GM12878 (cell line): ENCODE results near the gene HEMK1. TPM values are rescaled to one million over a fixed set of nuclear protein-coding genes. Genes with fewer than 3 reads are reported as not detected.

Experiments
- ATAC-seq: fragments of 200-7000 bp; cut with Tn5 transposase; 3 replicates; pipeline ENCODE4 v1.9.1; 2020; ENCODE audit warnings: mild to moderate bottlenecking, moderate library complexity
- BruUV-seq: library from RNA; stranded (reverse); fragments of 400-500 nt; replicated peaks from 2 replicates; lab custom pipeline; 2021; lab: Mats Ljungman, UMichigan
- CTCF ChIA-PET: fragments of 300-600 bp; sonication (Branson Sonifier 250); formaldehyde crosslinking; extraction: SDS; loops from one replicate; lab custom pipeline; 2021; ENCODE audit warnings: inconsistent platforms; lab: Yijun Ruan, JAX
- POLR2A ChIA-PET: fragments of 350-600 bp; formaldehyde crosslinking; extraction: SDS; loops from one replicate; lab custom pipeline; 2021; ENCODE audit warnings: inconsistent platforms; lab: Charles Lee
- RAD21 ChIA-PET: fragments of 300-600 bp; sonication (Branson Sonifier 250); formaldehyde crosslinking; loops from one replicate; lab custom pipeline; 2023; ENCODE audit warnings: antibody characterized with exemption; ENCODE audit not compliant: unreplicated experiment; lab: Charles Lee
- SMC1A ChIA-PET: fragments of 300-600 bp; sonication (Branson Sonifier 250); formaldehyde crosslinking; loops from one replicate; lab custom pipeline; 2023; ENCODE audit not compliant: unreplicated experiment, uncharacterized antibody; lab: Charles Lee
- DNase-seq: peaks from one replicate; pipeline ENCODE4 v3.0.0-alpha.2; 2011; ENCODE audit warnings: low read depth, low spot score
- FAIRE-seq: peaks from 3 replicates; lab custom pipeline; 2011; peaks lifted over from hg19 to GRCh38; lab: Jason Lieb, UNC
- H2AFZ ChIP-seq: 2 replicates; pipeline ENCODE4 v1.6.0; 2011; ENCODE audit warnings: low read depth, low read length, control low read depth; ENCODE audit not compliant: control insufficient read depth
- H3K27ac ChIP-seq: 2 replicates; pipeline ENCODE4 v1.5.1; 2011; ENCODE audit warnings: control low read depth; ENCODE audit not compliant: control insufficient read depth, insufficient read depth
- H3K27me3 ChIP-seq, 2 experiments: replicated peaks in 1 of 2; 2 replicates each; pipeline versions ENCODE4 v1.6.0 to v1.6.1; 2011; ENCODE audit warnings: low read length in 1 of 2; ENCODE audit not compliant: control insufficient read depth in 2 of 2, insufficient read depth in 2 of 2
- H3K36me3 ChIP-seq, 2 experiments: 2 replicates each; pipeline ENCODE4 v1.5.1; 2011; ENCODE audit warnings: low read length in 1 of 2; ENCODE audit not compliant: control insufficient read depth in 2 of 2, insufficient read depth in 2 of 2
- H3K4me1 ChIP-seq: 2 replicates; pipeline ENCODE4 v1.6.1; 2011; ENCODE audit warnings: mild to moderate bottlenecking, low read length, moderate library complexity, mixed read lengths; ENCODE audit not compliant: control insufficient read depth, insufficient read depth
- H3K4me2 ChIP-seq: 2 replicates; pipeline ENCODE4 v1.6.0; 2011; ENCODE audit warnings: control low read depth; ENCODE audit not compliant: control insufficient read depth, insufficient read depth
- H3K4me3 ChIP-seq: fragments of 200-600 bp; sonication (generic); 2 replicates; pipeline ENCODE4 v1.5.1; 2016
- H3K79me2 ChIP-seq: 2 replicates; pipeline ENCODE4 v1.6.0; 2011; ENCODE audit warnings: low read length; ENCODE audit not compliant: control insufficient read depth, insufficient read depth
- H3K9ac ChIP-seq: 2 replicates; pipeline ENCODE4 v1.8.0; 2011; ENCODE audit warnings: low read length, control low read depth, mixed read lengths; ENCODE audit not compliant: control insufficient read depth, insufficient read depth
- H3K9me3 ChIP-seq: replicated peaks from 3 replicates; pipeline ENCODE4 v1.5.1; 2011; ENCODE audit warnings: mild to moderate bottlenecking, low read length; ENCODE audit not compliant: control insufficient read depth, insufficient read depth
- H4K20me1 ChIP-seq: 2 replicates; pipeline ENCODE4 v1.6.0; 2011; ENCODE audit not compliant: control insufficient read depth, insufficient read depth
- CHD4 ChIP-seq: fragments of 200-600 bp; sonication (generic); IDR thresholded peaks from 2 replicates; pipeline ENCODE4 v1.6.1; 2016; ENCODE audit warnings: mild to moderate bottlenecking
- CREM ChIP-seq: IDR thresholded peaks from 2 replicates; pipeline ENCODE4 v1.6.1; 2014; ENCODE audit warnings: antibody characterized with exemption, low read depth
- EP300 ChIP-seq, 2 experiments: fragments of 150-350 bp in 1 of 2; IDR thresholded peaks; 2 replicates each; pipeline ENCODE4 v1.6.1; 2011 to 2012; ENCODE audit warnings: low read depth in 2 of 2, low read length in 2 of 2, borderline replicate concordance in 1 of 2, improper control_type of control experiment in 1 of 2, inconsistent platforms in 1 of 2; ENCODE audit not compliant: control insufficient read depth in 1 of 2
- HCFC1 ChIP-seq: fragments of 150-350 bp; IDR thresholded peaks from 2 replicates; pipeline ENCODE4 v1.6.1; 2014; ENCODE audit warnings: low read length
- IKZF2 ChIP-seq, 2 experiments: fragments of 450-650 bp; IDR thresholded peaks; 2 replicates each; pipeline ENCODE4 v1.6.1; 2017; ENCODE audit warnings: mild to moderate bottlenecking in 2 of 2, moderate library complexity in 2 of 2
- IRF4 ChIP-seq: IDR thresholded peaks from 2 replicates; pipeline ENCODE4 v1.6.1; 2011; ENCODE audit warnings: low read depth, low read length
- MXI1 ChIP-seq: fragments of 150-350 bp; IDR thresholded peaks from 2 replicates; pipeline ENCODE4 v1.6.1; 2011; ENCODE audit warnings: low read depth, mild to moderate bottlenecking, inconsistent platforms, low read length, improper control_type of control experiment
- NFYB ChIP-seq: IDR thresholded peaks from 2 replicates; pipeline ENCODE4 v1.6.1; 2011; ENCODE audit warnings: low read depth, mild to moderate bottlenecking, low read length, improper control_type of control experiment, moderate library complexity; ENCODE audit not compliant: insufficient read depth
- NR2C2 ChIP-seq: IDR thresholded peaks from 2 replicates; pipeline ENCODE4 v1.6.1; 2011; ENCODE audit warnings: borderline replicate concordance, low read depth; ENCODE audit not compliant: control insufficient read depth, insufficient read length
- NRF1 ChIP-seq: conservative IDR thresholded peaks from 2 replicates; pipeline ENCODE4 v1.6.1; 2011; ENCODE audit warnings: mild to moderate bottlenecking, low read depth, low read length, improper control_type of control experiment
- PML ChIP-seq: IDR thresholded peaks from 2 replicates; pipeline ENCODE4 v1.6.1; 2012; ENCODE audit warnings: low read length, inconsistent platforms
- SUPT20H ChIP-seq: IDR thresholded peaks from 2 replicates; pipeline ENCODE4 v1.6.1; 2011; ENCODE audit warnings: low read depth, mild to moderate bottlenecking, low read length, moderate library complexity, borderline replicate concordance; ENCODE audit not compliant: control insufficient read depth
- WRNIP1 ChIP-seq: IDR thresholded peaks from 2 replicates; pipeline ENCODE4 v1.6.1; 2011; ENCODE audit warnings: low read depth, low read length, improper control_type of control experiment, borderline replicate concordance
- YY1 ChIP-seq: IDR thresholded peaks from 2 replicates; pipeline ENCODE4 v1.6.1; 2011; ENCODE audit warnings: low read depth, mild to moderate bottlenecking, low read length
- ZNF207 ChIP-seq: fragments of 450-650 bp; IDR thresholded peaks from 2 replicates; pipeline ENCODE4 v1.6.1; 2014; ENCODE audit warnings: antibody characterized with exemption, mild to moderate bottlenecking, borderline replicate concordance
- ZZZ3 ChIP-seq: IDR thresholded peaks from 2 replicates; pipeline ENCODE4 v1.6.1; 2011; ENCODE audit warnings: low read depth; ENCODE audit not compliant: control insufficient read depth, insufficient read length
- WGBS: methylation state at CpG from one replicate; pipeline ENCODE4 v1.1.6; 2016; ENCODE audit warnings: low lambda C conversion rate; ENCODE audit not compliant: insufficient replicate concordance, insufficient coverage; ENCODE audit errors: missing lambda C conversion rate; 5-methylcytosine and 5-hydroxymethylcytosine counted together
- in situ Hi-C: fragments of 300-500 bp; cut with MboI; formaldehyde crosslinking; loops from 9 replicates; pipeline ENCODE4 v1.14.3; 2018; ENCODE audit warnings: mixed read lengths
- intact Hi-C: fragments of 100-400 bp; cut with micrococcal nuclease; formaldehyde crosslinking; loops from one replicate; pipeline ENCODE4 v1.14.2; 2022; ENCODE audit not compliant: unreplicated experiment
- polyA plus RNA-seq, 11 experiments: library from polyadenylated mRNA; depleted of rRNA in 4 of 11; unstranded in 6 of 11; stranded (reverse) in 5 of 11; fragments of >200 nt; fragmentation: Nextera tagmentation in 4 of 11; fragmentation: Illumina TruSeq in 1 of 11; extraction: Ambion mirVana in 4 of 11; extraction: Trizol in 1 of 11; gene quantifications; 1 replicate in 1 of 11; 2 replicates in 10 of 11; pipeline versions ENCODE4 v1.2.1 to v1.2.3, GENCODE V29; 2011 to 2016; ENCODE audit warnings: inconsistent platforms in 2 of 11, missing spikeins in 2 of 11, low read depth in 1 of 11
- total RNA-seq, 4 experiments: library from RNA; depleted of rRNA in 3 of 4; stranded (reverse); fragments of >200 nt in 3 of 4; fragmentation: Illumina TruSeq in 1 of 4; extraction: Trizol in 1 of 4; gene quantifications; 2 replicates each; pipeline versions ENCODE4 v1.2.1 to v1.2.3, GENCODE V29; 2013 to 2021
- TF ChIP-seq, protein P1 (sequence below): IDR thresholded peaks from 2 replicates; pipeline ENCODE4 v1.6.1; 2012; ENCODE audit warnings: improper control_type of control experiment, low read depth, low read length; ENCODE audit not compliant: insufficient replicate concordance

HEMK1 gene
- total and polyA plus RNA-seq, 10 of the 15 experiments (the other 5 are each of a cell fraction or from before 2014, with no cell fraction given) = 2.8 to 19.0 (median 12.0) TPM

GRCh38 chr3:50551681-50552435 is 17.5 kb upstream of the HEMK1 start (continued):
- TF ChIP-seq YY1 (no peak), NRF1 (no peak), CREM (no peak), IKZF2 (IDR thresholded peaks at IDR 0.05) (no peak), ZNF207 (no peak)

DNA sequence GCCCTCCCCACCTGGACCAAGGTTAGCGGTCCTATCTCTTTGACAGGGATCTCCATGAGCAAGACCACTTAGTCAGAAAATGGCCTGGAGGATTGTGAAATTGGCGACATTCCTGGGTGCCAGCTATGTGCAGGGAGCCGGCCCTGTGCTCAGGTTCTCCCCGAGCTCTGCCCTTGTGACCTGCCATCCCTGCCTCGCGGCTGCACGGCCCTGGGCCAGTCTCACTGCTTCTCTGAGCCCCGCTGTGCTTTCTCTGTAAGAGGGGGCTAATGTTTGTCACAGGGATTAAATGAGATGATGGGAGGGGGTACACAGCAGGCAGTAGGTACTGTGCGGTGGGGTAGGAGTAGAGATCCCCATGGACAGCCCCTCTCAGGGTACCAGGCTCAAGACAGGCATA is 16.7 kb upstream of the HEMK1 start:
- FAIRE-seq (no peak), ATAC-seq (no peak), DNase-seq (no peak)
- H3K27ac ChIP-seq = no peak overlapping the region
- H3K4me1 ChIP-seq = no peaks in the 10 kb centered on the region
- TF ChIP-seq WRNIP1 (no peak), EP300 (IDR thresholded peaks at IDR 0.05; ENCODE audit: borderline replicate concordance in 1 of 2, control insufficient read depth in 1 of 2, low read depth in 2 of 2, low read length in 2 of 2) (no peak), PML (no peak), MXI1 (no peak), SUPT20H (no peak), HCFC1 (no peak), NR2C2 (no peak), NRF1 (no peak), NFYB (no peak), CHD4 (no peak), IRF4 (no peak), ZZZ3 (no peak)
- TF ChIP-seq, protein P1, sequence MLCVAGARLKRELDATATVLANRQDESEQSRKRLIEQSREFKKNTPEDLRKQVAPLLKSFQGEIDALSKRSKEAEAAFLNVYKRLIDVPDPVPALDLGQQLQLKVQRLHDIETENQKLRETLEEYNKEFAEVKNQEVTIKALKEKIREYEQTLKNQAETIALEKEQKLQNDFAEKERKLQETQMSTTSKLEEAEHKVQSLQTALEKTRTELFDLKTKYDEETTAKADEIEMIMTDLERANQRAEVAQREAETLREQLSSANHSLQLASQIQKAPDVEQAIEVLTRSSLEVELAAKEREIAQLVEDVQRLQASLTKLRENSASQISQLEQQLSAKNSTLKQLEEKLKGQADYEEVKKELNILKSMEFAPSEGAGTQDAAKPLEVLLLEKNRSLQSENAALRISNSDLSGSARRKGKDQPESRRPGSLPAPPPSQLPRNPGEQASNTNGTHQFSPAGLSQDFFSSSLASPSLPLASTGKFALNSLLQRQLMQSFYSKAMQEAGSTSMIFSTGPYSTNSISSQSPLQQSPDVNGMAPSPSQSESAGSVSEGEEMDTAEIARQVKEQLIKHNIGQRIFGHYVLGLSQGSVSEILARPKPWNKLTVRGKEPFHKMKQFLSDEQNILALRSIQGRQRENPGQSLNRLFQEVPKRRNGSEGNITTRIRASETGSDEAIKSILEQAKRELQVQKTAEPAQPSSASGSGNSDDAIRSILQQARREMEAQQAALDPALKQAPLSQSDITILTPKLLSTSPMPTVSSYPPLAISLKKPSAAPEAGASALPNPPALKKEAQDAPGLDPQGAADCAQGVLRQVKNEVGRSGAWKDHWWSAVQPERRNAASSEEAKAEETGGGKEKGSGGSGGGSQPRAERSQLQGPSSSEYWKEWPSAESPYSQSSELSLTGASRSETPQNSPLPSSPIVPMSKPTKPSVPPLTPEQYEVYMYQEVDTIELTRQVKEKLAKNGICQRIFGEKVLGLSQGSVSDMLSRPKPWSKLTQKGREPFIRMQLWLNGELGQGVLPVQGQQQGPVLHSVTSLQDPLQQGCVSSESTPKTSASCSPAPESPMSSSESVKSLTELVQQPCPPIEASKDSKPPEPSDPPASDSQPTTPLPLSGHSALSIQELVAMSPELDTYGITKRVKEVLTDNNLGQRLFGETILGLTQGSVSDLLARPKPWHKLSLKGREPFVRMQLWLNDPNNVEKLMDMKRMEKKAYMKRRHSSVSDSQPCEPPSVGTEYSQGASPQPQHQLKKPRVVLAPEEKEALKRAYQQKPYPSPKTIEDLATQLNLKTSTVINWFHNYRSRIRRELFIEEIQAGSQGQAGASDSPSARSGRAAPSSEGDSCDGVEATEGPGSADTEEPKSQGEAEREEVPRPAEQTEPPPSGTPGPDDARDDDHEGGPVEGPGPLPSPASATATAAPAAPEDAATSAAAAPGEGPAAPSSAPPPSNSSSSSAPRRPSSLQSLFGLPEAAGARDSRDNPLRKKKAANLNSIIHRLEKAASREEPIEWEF = no peak
- H3K79me2 ChIP-seq = no peaks in the 10 kb centered on the region
- H3K9ac ChIP-seq = no peak overlapping the region
- in situ Hi-C loops (no loop called here), intact Hi-C loops (no loop called here)
- no peaks in the 10 kb centered on the region for H4K20me1 ChIP-seq
- no peaks in the 10 kb centered on the region for H3K36me3 ChIP-seq
- POLR2A ChIA-PET = no interaction called here
- BruUV-seq = no TSS peak
- WGBS = 39% methylated on average over 9 of the region's 9 CpGs
- RAD21 ChIA-PET = no interaction called here
- H3K4me3 ChIP-seq = no peak overlapping the region
- SMC1A ChIA-PET = no interaction called here
- no peak overlapping the region for H2AFZ ChIP-seq
- H3K4me2 ChIP-seq = no peak overlapping the region
- H3K27me3 ChIP-seq = peaks cover 0 to 2% of the 10 kb centered on the region in 2 experiments; a peak in 1 of 4 replicates
- CTCF ChIA-PET = no interaction called here
- H3K9me3 ChIP-seq = no peaks in the 10 kb centered on the region
